GM12878 (cell line): ENCODE measurements around the gene MINDY3. TPM values are rescaled to one million over a fixed set of nuclear protein-coding genes. Genes with fewer than 3 reads are reported as not detected.

Experiments
- ATAC-seq: fragments of 200-7000 bp; cut with Tn5 transposase; 3 replicates; pipeline ENCODE4 v1.9.1; 2020; ENCODE audit warnings: mild to moderate bottlenecking, moderate library complexity
- BruUV-seq: library from RNA; stranded (reverse); fragments of 400-500 nt; replicated peaks from 2 replicates; lab custom pipeline; 2021; lab: Mats Ljungman, UMichigan
- CTCF ChIA-PET: fragments of 300-600 bp; sonication (Branson Sonifier 250); formaldehyde crosslinking; extraction: SDS; loops from one replicate; lab custom pipeline; 2021; ENCODE audit warnings: inconsistent platforms; lab: Yijun Ruan, JAX
- POLR2A ChIA-PET: fragments of 350-600 bp; formaldehyde crosslinking; extraction: SDS; loops from one replicate; lab custom pipeline; 2021; ENCODE audit warnings: inconsistent platforms; lab: Charles Lee
- RAD21 ChIA-PET: fragments of 300-600 bp; sonication (Branson Sonifier 250); formaldehyde crosslinking; loops from one replicate; lab custom pipeline; 2023; ENCODE audit warnings: antibody characterized with exemption; ENCODE audit not compliant: unreplicated experiment; lab: Charles Lee
- SMC1A ChIA-PET: fragments of 300-600 bp; sonication (Branson Sonifier 250); formaldehyde crosslinking; loops from one replicate; lab custom pipeline; 2023; ENCODE audit not compliant: unreplicated experiment, uncharacterized antibody; lab: Charles Lee
- DNase-seq: peaks from one replicate; pipeline ENCODE4 v3.0.0-alpha.2; 2011; ENCODE audit warnings: low read depth, low spot score
- FAIRE-seq: peaks from 3 replicates; lab custom pipeline; 2011; peaks lifted over from hg19 to GRCh38; lab: Jason Lieb, UNC
- H2AFZ ChIP-seq: 2 replicates; pipeline ENCODE4 v1.6.0; 2011; ENCODE audit warnings: low read depth, low read length, control low read depth; ENCODE audit not compliant: control insufficient read depth
- H3K27ac ChIP-seq: 2 replicates; pipeline ENCODE4 v1.5.1; 2011; ENCODE audit warnings: control low read depth; ENCODE audit not compliant: control insufficient read depth, insufficient read depth
- H3K27me3 ChIP-seq, 2 experiments: replicated peaks in 1 of 2; 2 replicates each; pipeline versions ENCODE4 v1.6.0 to v1.6.1; 2011; ENCODE audit warnings: low read length in 1 of 2; ENCODE audit not compliant: control insufficient read depth in 2 of 2, insufficient read depth in 2 of 2
- H3K36me3 ChIP-seq, 2 experiments: 2 replicates each; pipeline ENCODE4 v1.5.1; 2011; ENCODE audit warnings: low read length in 1 of 2; ENCODE audit not compliant: control insufficient read depth in 2 of 2, insufficient read depth in 2 of 2
- H3K4me1 ChIP-seq: 2 replicates; pipeline ENCODE4 v1.6.1; 2011; ENCODE audit warnings: mild to moderate bottlenecking, low read length, moderate library complexity, mixed read lengths; ENCODE audit not compliant: control insufficient read depth, insufficient read depth
- H3K4me2 ChIP-seq: 2 replicates; pipeline ENCODE4 v1.6.0; 2011; ENCODE audit warnings: control low read depth; ENCODE audit not compliant: control insufficient read depth, insufficient read depth
- H3K4me3 ChIP-seq: fragments of 200-600 bp; sonication (generic); 2 replicates; pipeline ENCODE4 v1.5.1; 2016
- H3K79me2 ChIP-seq: 2 replicates; pipeline ENCODE4 v1.6.0; 2011; ENCODE audit warnings: low read length; ENCODE audit not compliant: control insufficient read depth, insufficient read depth
- H3K9ac ChIP-seq: 2 replicates; pipeline ENCODE4 v1.8.0; 2011; ENCODE audit warnings: low read length, control low read depth, mixed read lengths; ENCODE audit not compliant: control insufficient read depth, insufficient read depth
- H3K9me3 ChIP-seq: replicated peaks from 3 replicates; pipeline ENCODE4 v1.5.1; 2011; ENCODE audit warnings: mild to moderate bottlenecking, low read length; ENCODE audit not compliant: control insufficient read depth, insufficient read depth
- H4K20me1 ChIP-seq: 2 replicates; pipeline ENCODE4 v1.6.0; 2011; ENCODE audit not compliant: control insufficient read depth, insufficient read depth
- EGR1 ChIP-seq, 2 experiments: IDR thresholded peaks; 1 replicate in 1 of 2; 2 replicates in 1 of 2; pipeline ENCODE4 v1.6.1; 2011 to 2012; ENCODE audit warnings: low read depth in 2 of 2, low read length in 2 of 2, borderline replicate concordance in 1 of 2, mild to moderate bottlenecking in 1 of 2, moderate library complexity in 1 of 2
- IKZF1 ChIP-seq: fragments of 450-650 bp; conservative IDR thresholded peaks from 2 replicates; pipeline ENCODE4 v1.6.1; 2017; ENCODE audit warnings: antibody characterized with exemption, mild to moderate bottlenecking
- NR2F1 ChIP-seq: fragments of 450-650 bp; conservative IDR thresholded peaks from 2 replicates; pipeline ENCODE4 v1.6.1; 2017; ENCODE audit warnings: mild to moderate bottlenecking
- SP1 ChIP-seq: IDR thresholded peaks from one replicate; pipeline ENCODE4 v1.6.1; 2011; ENCODE audit warnings: low read depth, low read length
- WRNIP1 ChIP-seq: IDR thresholded peaks from 2 replicates; pipeline ENCODE4 v1.6.1; 2011; ENCODE audit warnings: low read depth, low read length, improper control_type of control experiment, borderline replicate concordance
- ZBTB40 ChIP-seq: fragments of 450-650 bp; IDR thresholded peaks from 2 replicates; pipeline ENCODE4 v1.6.1; 2016; ENCODE audit warnings: mild to moderate bottlenecking, moderate library complexity, borderline replicate concordance
- ZZZ3 ChIP-seq: IDR thresholded peaks from 2 replicates; pipeline ENCODE4 v1.6.1; 2011; ENCODE audit warnings: low read depth; ENCODE audit not compliant: control insufficient read depth, insufficient read length
- WGBS: methylation state at CpG from one replicate; pipeline ENCODE4 v1.1.6; 2016; ENCODE audit warnings: low lambda C conversion rate; ENCODE audit not compliant: insufficient replicate concordance, insufficient coverage; ENCODE audit errors: missing lambda C conversion rate; 5-methylcytosine and 5-hydroxymethylcytosine counted together
- in situ Hi-C: fragments of 300-500 bp; cut with MboI; formaldehyde crosslinking; loops from 9 replicates; pipeline ENCODE4 v1.14.3; 2018; ENCODE audit warnings: mixed read lengths
- intact Hi-C: fragments of 100-400 bp; cut with micrococcal nuclease; formaldehyde crosslinking; loops from one replicate; pipeline ENCODE4 v1.14.2; 2022; ENCODE audit not compliant: unreplicated experiment
- polyA plus RNA-seq, 11 experiments: library from polyadenylated mRNA; depleted of rRNA in 4 of 11; unstranded in 6 of 11; stranded (reverse) in 5 of 11; fragments of >200 nt; fragmentation: Nextera tagmentation in 4 of 11; fragmentation: Illumina TruSeq in 1 of 11; extraction: Ambion mirVana in 4 of 11; extraction: Trizol in 1 of 11; gene quantifications; 1 replicate in 1 of 11; 2 replicates in 10 of 11; pipeline versions ENCODE4 v1.2.1 to v1.2.3, GENCODE V29; 2011 to 2016; ENCODE audit warnings: inconsistent platforms in 2 of 11, missing spikeins in 2 of 11, low read depth in 1 of 11
- total RNA-seq, 4 experiments: library from RNA; depleted of rRNA in 3 of 4; stranded (reverse); fragments of >200 nt in 3 of 4; fragmentation: Illumina TruSeq in 1 of 4; extraction: Trizol in 1 of 4; gene quantifications; 2 replicates each; pipeline versions ENCODE4 v1.2.1 to v1.2.3, GENCODE V29; 2013 to 2021
- TF ChIP-seq, protein P1 (sequence below): fragments of 450-650 bp; IDR thresholded peaks from 2 replicates; pipeline ENCODE4 v1.6.1; 2017; ENCODE audit warnings: borderline replicate concordance

The MINDY3 gene
- total and polyA plus RNA-seq, 10 of the 15 experiments (the other 5 are each of a cell fraction or from before 2014, with no cell fraction given) = 12.0 to 23.6 (median 15.7) TPM

DNA sequence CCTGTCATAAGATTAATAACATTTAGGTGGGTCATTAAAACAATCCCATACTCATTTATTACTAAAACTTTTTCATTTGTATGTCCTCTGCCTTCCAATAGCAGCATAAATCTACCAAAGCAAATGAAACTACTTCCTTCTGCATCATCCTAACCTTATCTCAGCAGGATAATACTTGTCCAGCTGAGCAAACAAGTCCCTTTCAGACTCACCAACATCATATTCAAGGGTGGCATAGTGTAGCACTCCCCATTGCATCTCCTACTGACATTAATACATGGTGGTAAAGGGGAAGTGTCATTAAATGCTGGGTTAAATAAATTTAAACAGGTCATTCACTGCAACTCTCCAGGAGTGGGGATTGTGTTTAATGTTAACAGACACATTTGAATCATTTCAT lies 3.4 kb upstream of the MINDY3 start (continued):
- TF ChIP-seq SP1 = no peak

DNA sequence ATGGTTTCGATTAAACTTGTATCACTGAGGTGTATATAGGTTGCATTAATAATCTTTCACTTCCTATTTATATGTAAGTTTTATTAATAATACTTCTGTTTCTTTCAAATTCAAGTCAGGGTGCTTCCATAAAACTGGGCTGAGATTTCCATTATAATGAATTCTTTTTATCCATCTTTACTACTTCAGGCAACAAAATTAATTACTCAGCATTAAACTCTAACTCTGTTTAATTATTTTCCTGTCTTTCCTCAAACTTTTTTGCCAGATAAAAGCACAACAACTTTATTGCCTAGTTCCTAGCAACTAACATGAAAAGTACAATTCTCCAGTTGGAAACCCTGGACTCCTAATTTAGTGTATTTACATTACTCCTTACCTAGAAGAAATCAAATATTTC lies 3.0 kb upstream of the MINDY3 start:
- no peaks in the 10 kb centered on the region for H3K27me3 ChIP-seq
- no peak overlapping the region for H3K27ac ChIP-seq
- ATAC-seq (no peak), DNase-seq (no peak), FAIRE-seq (no peak)
- H3K79me2 ChIP-seq = peaks cover 22% of the 10 kb centered on the region
- no peaks in the 10 kb centered on the region for H3K36me3 ChIP-seq
- H3K4me3 ChIP-seq = no peak overlapping the region
- no peaks in the 10 kb centered on the region; the same call in 2 of the 3 replicates for H3K9me3 ChIP-seq
- intact Hi-C loops = no loop called here
- no peak overlapping the region for H3K4me2 ChIP-seq
- POLR2A ChIA-PET = no interaction called here
- SMC1A ChIA-PET = no interaction called here
- TF ChIP-seq ZZZ3 = no peak
- TF ChIP-seq WRNIP1 = no peak
- CTCF ChIA-PET = no interaction called here
- in situ Hi-C loops = no loop called here
- H3K9ac ChIP-seq = no peak overlapping the region
- H3K4me1 ChIP-seq = peaks cover 3% of the 10 kb centered on the region; the same call in 1 of the 2 replicates
- WGBS = 86% methylated on average over 1 of the region's 1 CpG
- RAD21 ChIA-PET = no interaction called here
- no TSS peak for BruUV-seq
- H2AFZ ChIP-seq = no peak overlapping the region
- no peaks in the 10 kb centered on the region for H4K20me1 ChIP-seq

DNA sequence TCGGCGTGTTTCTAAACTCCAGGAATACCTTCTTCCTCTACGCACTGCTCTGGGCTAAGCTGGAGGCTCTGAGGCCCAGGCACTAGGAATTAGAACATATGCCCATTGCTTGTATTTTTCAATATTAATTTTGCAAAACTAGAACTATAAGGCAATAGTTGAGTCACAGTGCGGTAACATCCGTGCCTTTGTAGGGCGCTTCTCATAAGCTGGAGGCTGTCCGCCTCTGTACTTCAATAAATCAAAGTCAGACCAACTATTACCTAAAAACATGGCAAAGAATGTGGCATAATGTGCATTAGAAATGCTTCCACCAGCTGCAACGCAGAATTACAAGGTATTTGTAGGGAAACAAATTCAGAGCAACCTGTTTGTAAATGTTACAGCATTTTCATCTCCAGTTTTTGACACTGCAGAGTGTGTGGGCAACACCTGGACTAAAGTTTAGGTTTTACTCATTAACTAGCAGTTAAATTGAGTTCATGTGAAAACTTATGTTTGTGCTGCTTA lies 440 bp upstream of the MINDY3 start:
- ChIA-PET POLR2A (interaction anchor here (0.6 to 1.5 kb wide), 2 partner anchors 13 to 48 kb away, joined by 4 to 5 read pairs; no protein-coding TSS in a partner anchor), RAD21 (interaction anchor here (1.0 kb wide), 1 partner anchor 957 kb away, joined by 3 read pairs; the partner anchor contains the start of gene RSU1), CTCF (interaction anchor here (1.2 kb wide), 1 partner anchor 69 kb away, joined by 3 read pairs; no protein-coding TSS in a partner anchor), SMC1A (interaction anchor here (1.3 kb wide), 1 partner anchor 45 kb away, joined by 4 read pairs; no protein-coding TSS in a partner anchor)
- peaks cover 33% of the 10 kb centered on the region for H3K79me2 ChIP-seq
- FAIRE-seq (no peak), ATAC-seq (no peak), DNase-seq (no peak)
- no peaks in the 10 kb centered on the region for H3K27me3 ChIP-seq
- no peaks in the 10 kb centered on the region; the same call in 2 of the 3 replicates for H3K9me3 ChIP-seq
- peak overlapping the region; percentile 96 for H3K4me2 ChIP-seq
- no peaks in the 10 kb centered on the region for H4K20me1 ChIP-seq
- 77% methylated on average over 8 of the region's 8 CpGs for WGBS
- H3K4me3 ChIP-seq = peak overlapping the region; percentile 93
- peak overlapping the region; percentile 31; the same call in 1 of the 2 replicates for H3K9ac ChIP-seq
- TSS peak; percentile 90 for BruUV-seq
- H3K27ac ChIP-seq = peak overlapping the region; percentile 86
- H3K36me3 ChIP-seq = no peaks in the 10 kb centered on the region
- peaks cover 3% of the 10 kb centered on the region; the same call in 1 of the 2 replicates for H3K4me1 ChIP-seq
- intact Hi-C loops (no loop called here), in situ Hi-C loops (no loop called here)
- peak overlapping the region; percentile 95 for H2AFZ ChIP-seq
- TF ChIP-seq NR2F1 (0 out of 2 replicates have a peak, but pooled peaks have one; percentile 3), ZBTB40 (peak; percentile 53; the same call in 1 of the 2 replicates), IKZF1 (peak; percentile 73; the same call in 1 of the 2 replicates), EGR1 (IDR thresholded peaks at IDR 0.05; ENCODE audit: borderline replicate concordance in 1 of 2, low read depth in 2 of 2, low read length in 2 of 2) (no peak)
- TF ChIP-seq, protein P1, sequence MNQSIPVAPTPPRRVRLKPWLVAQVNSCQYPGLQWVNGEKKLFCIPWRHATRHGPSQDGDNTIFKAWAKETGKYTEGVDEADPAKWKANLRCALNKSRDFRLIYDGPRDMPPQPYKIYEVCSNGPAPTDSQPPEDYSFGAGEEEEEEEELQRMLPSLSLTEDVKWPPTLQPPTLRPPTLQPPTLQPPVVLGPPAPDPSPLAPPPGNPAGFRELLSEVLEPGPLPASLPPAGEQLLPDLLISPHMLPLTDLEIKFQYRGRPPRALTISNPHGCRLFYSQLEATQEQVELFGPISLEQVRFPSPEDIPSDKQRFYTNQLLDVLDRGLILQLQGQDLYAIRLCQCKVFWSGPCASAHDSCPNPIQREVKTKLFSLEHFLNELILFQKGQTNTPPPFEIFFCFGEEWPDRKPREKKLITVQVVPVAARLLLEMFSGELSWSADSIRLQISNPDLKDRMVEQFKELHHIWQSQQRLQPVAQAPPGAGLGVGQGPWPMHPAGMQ = no peak
